ENCODE results near the gene PDLIM1.
"Not testable (repeated sequence)": the region's sequence is repeated elsewhere in the genome, so short reads cannot be mapped to it uniquely, and the experiment has no call there.

The PDLIM1 gene

GRCh38 chr10:95262763-95263518 is 27.9 kb downstream of the PDLIM1 start:
- no peak for DNase-seq

GRCh38 chr10:95261926-95262325 is 28.9 kb downstream of the PDLIM1 start:
- no peak for DNase-seq

- DNase-seq, result no peak
These were observed 29.8 kb downstream of the PDLIM1 start for GRCh38 chr10:95260909-95261552.

- peak; percentile 67 to 80 (median 68) for DNase-seq
These were observed 30.4 kb downstream of the PDLIM1 start for GRCh38 chr10:95260397-95260881.

GRCh38 chr10:95257849-95258248 is 33.0 kb downstream of the PDLIM1 start:
- DNase-seq, result no peak

- DNase-seq, result no peak
These were observed 34.5 kb downstream of the PDLIM1 start for GRCh38 chr10:95256268-95256667.

- no peak for DNase-seq
These were observed 36.2 kb downstream of the PDLIM1 start for GRCh38 chr10:95254629-95255028.

GRCh38 chr10:95253686-95254085 is 37.1 kb downstream of the PDLIM1 start:
- DNase-seq, result no peak

GRCh38 chr10:95253007-95253406 is 37.8 kb downstream of the PDLIM1 start:
- DNase-seq, result no peak

- no peak for DNase-seq
These were observed 39.9 kb downstream of the PDLIM1 start for GRCh38 chr10:95250856-95251255.

- DNase-seq, result no peak
These were observed 41.3 kb downstream of the PDLIM1 start for GRCh38 chr10:95249467-95249866.

GRCh38 chr10:95248989-95249388 is 41.8 kb downstream of the PDLIM1 start:
- no peak for DNase-seq

GRCh38 chr10:95247881-95248583 is 42.8 kb downstream of the PDLIM1 start:
- no peak for DNase-seq

GRCh38 chr10:95247200-95247880 is 43.5 kb downstream of the PDLIM1 start:
- DNase-seq, result no peak

GRCh38 chr10:95246582-95247051 is 44.2 kb downstream of the PDLIM1 start:
- DNase-seq, result peak; percentile 76 to 92 (median 87)

- DNase-seq, result no peak
These were observed 45.3 kb downstream of the PDLIM1 start for GRCh38 chr10:95245425-95246055.

- DNase-seq, result no peak
These were observed 46.7 kb downstream of the PDLIM1 start for GRCh38 chr10:95244152-95244551.

GRCh38 chr10:95243318-95243617 is 47.5 kb downstream of the PDLIM1 start:
- no peak for DNase-seq

- peak; percentile 57 to 67 (median 58) for DNase-seq
These were observed 48.1 kb downstream of the PDLIM1 start for GRCh38 chr10:95242581-95243317.

GRCh38 chr10:95241533-95241932 is 49.3 kb downstream of the PDLIM1 start:
- no peak for DNase-seq

- no peak for DNase-seq
These were observed 50.0 kb downstream of the PDLIM1 start for GRCh38 chr10:95240811-95241210.

GRCh38 chr10:95240096-95240495 is 50.7 kb downstream of the PDLIM1 start:
- DNase-seq, result not testable (repeated sequence)
